HG02642 (cell line): ENCODE measurements around the gene OBSCN.

Experiments used
- ATAC-seq: cut with Tn5 transposase; IDR thresholded peaks from one replicate; pipeline ENCODE4 v1.9.1; 2021; ENCODE audit warnings: mild to moderate bottlenecking; ENCODE audit not compliant: unreplicated experiment, poor library complexity

OBSCN gene, protein sequence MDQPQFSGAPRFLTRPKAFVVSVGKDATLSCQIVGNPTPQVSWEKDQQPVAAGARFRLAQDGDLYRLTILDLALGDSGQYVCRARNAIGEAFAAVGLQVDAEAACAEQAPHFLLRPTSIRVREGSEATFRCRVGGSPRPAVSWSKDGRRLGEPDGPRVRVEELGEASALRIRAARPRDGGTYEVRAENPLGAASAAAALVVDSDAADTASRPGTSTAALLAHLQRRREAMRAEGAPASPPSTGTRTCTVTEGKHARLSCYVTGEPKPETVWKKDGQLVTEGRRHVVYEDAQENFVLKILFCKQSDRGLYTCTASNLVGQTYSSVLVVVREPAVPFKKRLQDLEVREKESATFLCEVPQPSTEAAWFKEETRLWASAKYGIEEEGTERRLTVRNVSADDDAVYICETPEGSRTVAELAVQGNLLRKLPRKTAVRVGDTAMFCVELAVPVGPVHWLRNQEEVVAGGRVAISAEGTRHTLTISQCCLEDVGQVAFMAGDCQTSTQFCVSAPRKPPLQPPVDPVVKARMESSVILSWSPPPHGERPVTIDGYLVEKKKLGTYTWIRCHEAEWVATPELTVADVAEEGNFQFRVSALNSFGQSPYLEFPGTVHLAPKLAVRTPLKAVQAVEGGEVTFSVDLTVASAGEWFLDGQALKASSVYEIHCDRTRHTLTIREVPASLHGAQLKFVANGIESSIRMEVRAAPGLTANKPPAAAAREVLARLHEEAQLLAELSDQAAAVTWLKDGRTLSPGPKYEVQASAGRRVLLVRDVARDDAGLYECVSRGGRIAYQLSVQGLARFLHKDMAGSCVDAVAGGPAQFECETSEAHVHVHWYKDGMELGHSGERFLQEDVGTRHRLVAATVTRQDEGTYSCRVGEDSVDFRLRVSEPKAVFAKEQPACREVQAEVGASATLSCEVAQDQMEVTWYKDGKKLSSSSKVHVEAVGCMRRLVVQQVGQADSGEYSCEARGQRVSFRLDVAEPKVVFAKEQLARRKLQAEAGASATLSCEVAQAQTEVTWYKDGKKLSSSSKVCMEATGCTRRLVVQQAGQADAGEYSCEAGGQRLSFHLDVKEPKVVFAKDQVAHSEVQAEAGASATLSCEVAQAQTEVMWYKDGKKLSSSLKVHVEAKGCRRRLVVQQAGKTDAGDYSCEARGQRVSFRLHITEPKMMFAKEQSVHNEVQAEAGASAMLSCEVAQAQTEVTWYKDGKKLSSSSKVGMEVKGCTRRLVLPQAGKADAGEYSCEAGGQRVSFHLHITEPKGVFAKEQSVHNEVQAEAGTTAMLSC (N-terminal part only)

DNA sequence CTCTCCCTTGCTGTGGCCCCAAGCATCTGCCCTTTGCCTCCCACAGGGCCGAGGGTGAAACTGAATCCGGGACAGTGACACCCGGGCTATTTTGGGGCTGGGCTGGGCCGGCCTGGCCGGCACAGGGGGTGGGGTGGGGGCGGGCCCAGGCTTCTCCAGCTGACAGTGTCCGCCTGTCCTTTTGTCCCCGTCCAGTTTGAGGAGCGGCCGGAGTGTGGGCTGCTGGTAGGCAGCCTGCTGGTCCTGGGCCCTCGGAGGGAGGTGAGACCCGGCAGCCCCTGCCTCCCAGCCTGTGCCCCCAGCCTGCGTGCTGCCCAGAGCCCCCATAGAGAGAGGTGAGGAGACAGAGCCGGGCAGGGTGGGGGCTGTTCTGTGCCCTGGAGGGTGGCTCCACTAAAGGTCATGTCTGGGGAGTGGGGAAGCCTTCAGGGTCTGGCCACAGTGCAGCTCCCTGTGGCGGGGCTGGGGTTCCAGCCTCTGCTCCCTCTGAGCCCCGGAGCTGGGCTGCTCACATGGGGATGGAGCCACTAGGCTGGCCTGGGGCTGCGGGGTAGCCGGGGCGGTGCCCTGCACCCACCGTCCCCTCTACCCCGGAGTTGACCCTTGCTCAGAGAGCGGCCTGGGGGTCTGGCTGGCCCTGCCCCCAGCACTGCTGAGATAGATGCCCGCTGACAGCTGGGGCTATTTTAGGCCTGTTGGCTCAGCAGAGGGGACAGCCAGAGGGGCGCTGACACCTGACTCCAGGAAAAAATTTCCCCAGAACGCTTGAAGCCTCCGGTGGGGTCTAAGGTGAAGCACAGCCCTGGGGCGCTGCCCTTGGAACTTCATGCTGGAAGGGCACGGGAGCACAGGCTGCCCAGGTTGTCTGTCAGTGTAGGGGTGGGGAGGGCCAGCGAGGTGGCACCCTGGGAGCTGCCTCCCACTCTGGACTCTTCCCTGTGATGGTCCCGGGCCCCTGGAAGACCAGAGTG, at the start of gene OBSCN:
OBSCN (plus strand) TSS at position 194 of the 971 bp plus-strand sequence. CDS start 3,740 bp downstream, outside the sequence.
- no peak for ATAC-seq

- no peak for ATAC-seq
These were observed 49.5 kb upstream of the OBSCN start for GRCh38 chr1:228158151-228159007.

DNA sequence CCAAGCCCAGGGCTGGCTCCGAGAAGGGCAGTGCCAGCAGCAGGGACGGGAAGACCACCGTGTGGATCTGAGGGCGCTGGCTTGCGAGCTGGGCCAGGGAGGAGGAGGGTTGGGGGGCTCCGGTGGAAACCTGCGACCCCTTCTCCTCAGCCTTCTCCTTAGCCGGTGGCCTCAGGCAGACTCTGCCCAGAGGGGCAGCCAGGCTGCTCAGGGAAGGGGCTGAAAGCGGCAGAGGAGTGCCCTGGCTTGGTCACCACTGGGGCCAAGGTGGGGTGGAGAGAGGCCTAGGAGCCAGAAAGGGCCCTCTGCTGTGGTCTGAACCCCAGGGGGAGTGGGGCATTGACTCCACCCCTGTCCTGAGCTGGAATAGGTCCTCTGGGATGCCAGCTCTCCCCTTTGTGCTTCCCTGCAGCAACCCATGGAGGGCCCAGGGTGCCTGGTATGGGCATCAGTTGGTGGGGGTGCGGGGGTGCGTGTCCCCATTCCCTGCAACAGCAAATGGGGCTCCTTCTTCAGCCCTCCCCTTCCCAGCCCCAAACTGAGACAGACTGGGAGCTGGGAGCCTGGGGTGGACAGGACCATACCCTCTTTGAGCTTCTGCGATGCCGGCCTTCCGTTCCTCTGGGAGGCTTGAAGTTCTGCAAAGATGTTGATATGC, 48.7 kb upstream of the OBSCN start:
- no peak for ATAC-seq

DNA sequence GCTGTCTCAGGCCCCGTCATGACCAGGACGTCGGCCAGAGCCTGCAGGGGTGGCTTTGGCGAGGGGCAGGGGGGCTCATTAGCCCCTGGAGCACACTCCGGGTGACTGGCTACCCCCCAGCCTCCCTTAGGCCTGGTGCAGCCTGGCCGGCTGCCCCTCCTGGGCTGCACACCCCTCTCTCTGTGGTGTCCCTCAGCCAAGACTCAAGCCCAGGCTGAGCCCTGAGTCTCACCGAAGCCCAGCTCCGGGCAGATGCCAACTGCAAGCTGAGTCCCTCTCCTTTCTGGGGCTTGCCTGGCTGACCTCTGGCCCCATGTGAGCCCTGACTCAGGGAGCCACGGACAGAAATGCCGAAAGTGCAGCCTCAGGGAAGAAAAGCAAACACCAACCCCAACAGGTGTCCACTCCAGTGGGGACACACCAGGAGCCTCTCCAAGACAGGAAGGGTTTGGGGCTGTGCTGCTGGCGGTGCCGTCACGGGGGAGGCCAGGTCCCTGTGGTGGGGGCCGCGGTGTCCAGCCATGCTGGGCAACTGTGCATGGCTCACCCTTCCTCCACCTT, 47.6 kb upstream of the OBSCN start:
- ATAC-seq: no peak

DNA sequence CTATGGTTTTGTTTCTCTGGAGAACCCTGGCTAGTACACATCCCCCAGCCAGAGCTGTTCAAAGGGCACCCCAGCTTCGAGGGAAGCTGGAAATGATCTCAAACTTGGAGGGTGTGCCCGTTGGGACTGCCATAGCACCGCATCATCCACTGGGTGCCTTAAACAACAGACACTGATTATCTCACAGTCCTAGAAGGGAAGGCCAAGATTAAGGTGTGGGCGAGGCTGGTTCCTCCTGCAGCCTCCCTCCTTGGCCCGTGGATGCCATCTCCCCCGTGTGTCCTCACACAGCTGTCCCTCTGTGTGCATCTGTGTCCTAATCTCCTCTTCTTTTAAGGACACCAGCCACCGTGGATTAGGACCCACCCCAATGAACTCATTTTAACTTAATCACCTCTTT, 46.5 kb upstream of the OBSCN start:
- ATAC-seq: no peak

DNA sequence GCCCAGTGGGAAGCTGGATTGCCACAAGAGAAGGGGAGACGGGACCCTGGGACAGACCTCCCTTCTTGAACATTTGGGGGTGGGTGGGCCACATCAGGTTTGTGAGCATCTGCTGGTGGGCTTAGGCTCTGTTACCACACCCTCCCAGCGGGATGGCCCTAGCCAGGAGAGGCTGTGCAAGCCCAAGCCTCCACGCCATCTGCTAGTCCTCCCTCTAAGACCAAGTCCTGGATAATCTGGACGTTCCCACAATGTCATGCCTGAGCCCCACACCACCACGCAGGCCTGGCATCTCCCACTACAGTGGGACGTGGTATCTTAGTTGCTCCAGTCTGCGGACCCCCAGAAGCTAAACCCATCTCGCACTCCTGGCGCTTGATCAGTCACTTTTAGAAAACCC, 46.0 kb upstream of the OBSCN start:
- no peak for ATAC-seq

- no peak for ATAC-seq
These were observed 45.4 kb upstream of the OBSCN start for GRCh38 chr1:228162286-228163006.

- ATAC-seq: no peak
These were observed 44.7 kb upstream of the OBSCN start for GRCh38 chr1:228163007-228163753.

DNA sequence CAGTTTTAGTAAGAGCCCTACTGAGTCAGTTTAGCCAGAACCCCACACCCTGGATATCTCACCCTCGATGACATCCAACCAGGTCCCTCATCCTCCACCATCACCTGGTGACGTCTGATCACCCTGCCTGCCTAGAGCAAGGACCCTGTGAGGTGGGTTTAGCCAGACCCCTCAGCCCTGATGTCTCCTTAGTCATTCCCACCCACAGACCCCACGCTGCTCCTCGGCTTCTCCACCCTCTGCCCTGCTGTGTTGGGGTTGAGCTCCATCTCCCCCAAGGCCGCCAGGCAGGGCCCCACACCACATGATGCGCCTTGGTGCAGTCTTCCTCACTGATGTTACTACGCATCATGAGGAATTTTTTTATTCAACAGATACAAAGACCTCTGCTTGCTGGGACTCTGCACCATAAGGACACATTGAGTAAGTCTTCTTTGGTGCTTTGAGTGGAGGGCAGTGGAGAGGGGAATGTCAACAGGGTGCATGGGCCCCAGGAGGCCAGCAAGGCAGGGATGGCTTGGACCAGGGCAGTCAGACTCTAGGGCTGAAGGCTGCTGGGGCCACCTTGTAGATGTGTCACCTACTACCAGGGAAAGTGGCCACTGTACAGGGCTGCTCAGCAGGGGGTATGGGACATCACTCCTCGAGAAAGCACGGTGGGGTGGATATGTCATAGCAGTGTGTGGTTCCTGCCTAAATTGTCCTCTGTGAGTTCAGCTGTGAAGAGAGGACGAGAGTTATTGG, 43.9 kb upstream of the OBSCN start:
- ATAC-seq: no peak

- no peak for ATAC-seq
These were observed 43.1 kb upstream of the OBSCN start for GRCh38 chr1:228164561-228165371.

GRCh38 chr1:228165372-228166169, 42.3 kb upstream of the OBSCN start, which contains the start of gene IBA57:
TSS of gene IBA57 (plus strand) at chr1:228165804. CDS start at chr1:228165817, 13 bp downstream.
- peak; percentile 85 for ATAC-seq

GRCh38 chr1:228166170-228166936, 41.5 kb upstream of the OBSCN start:
- peak; percentile 14 for ATAC-seq

GRCh38 chr1:228168563-228169270, 39.1 kb upstream of the OBSCN start:
- no peak for ATAC-seq
